Body of pancreas (tissue), 4 donors: Measurements from ENCODE around the gene PLA2R1.

ENCODE experiments used
- POLR2A ChIP-seq, 3 donors: fragments of 450-650 bp; IDR thresholded peaks; one replicate each; pipeline ENCODE4 v1.6.1; 2016; ENCODE audit warnings: antibody characterized with exemption in 3 of 3, mild to moderate bottlenecking in 2 of 3
- TF ChIP-seq, protein P1 (sequence below), 7 experiments: fragments of 450-650 bp in 4 of 7; fragments of 200-600 bp in 3 of 7; sonication (generic) in 3 of 7; IDR thresholded peaks; one replicate each; pipeline ENCODE4 v1.5.1; 2016 to 2019; ENCODE audit warnings: antibody characterized with exemption in 7 of 7

DNA sequence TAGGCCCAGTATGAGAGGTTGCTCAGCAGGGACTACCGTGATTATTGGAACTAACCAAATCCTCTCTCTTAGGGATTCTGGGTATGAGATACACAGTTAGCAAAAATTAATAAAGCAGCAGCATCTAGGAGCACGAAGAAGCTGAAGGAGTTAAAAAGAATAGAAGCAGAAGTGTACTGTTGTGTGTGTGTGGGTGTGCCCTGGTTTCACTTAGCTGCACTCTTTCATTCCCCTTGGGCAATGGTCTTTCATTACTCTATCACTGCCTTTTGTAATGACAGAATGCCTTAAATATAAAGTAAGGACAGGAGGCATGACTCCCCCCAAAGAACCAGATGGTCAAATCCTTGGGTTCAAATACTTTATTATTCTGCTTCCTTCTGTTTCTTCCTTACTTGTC lies 148.5 kb downstream of the PLA2R1 start:
- TF ChIP-seq, protein P1, sequence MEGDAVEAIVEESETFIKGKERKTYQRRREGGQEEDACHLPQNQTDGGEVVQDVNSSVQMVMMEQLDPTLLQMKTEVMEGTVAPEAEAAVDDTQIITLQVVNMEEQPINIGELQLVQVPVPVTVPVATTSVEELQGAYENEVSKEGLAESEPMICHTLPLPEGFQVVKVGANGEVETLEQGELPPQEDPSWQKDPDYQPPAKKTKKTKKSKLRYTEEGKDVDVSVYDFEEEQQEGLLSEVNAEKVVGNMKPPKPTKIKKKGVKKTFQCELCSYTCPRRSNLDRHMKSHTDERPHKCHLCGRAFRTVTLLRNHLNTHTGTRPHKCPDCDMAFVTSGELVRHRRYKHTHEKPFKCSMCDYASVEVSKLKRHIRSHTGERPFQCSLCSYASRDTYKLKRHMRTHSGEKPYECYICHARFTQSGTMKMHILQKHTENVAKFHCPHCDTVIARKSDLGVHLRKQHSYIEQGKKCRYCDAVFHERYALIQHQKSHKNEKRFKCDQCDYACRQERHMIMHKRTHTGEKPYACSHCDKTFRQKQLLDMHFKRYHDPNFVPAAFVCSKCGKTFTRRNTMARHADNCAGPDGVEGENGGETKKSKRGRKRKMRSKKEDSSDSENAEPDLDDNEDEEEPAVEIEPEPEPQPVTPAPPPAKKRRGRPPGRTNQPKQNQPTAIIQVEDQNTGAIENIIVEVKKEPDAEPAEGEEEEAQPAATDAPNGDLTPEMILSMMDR (IDR thresholded peaks at IDR 0.05): no peak
- no peak for TF ChIP-seq POLR2A (IDR thresholded peaks at IDR 0.05)
